ENCODE results near the gene PLP2. TPM values are rescaled to one million over a fixed set of nuclear protein-coding genes. Genes with fewer than 3 reads are reported as not detected.
"Not testable (repeated sequence)": the region's sequence is repeated elsewhere in the genome, so short reads cannot be mapped to it uniquely, and the experiment has no call there.

Gene PLP2
- total and polyA plus RNA-seq, 9 donors = 59.0 to 166 (median 117) TPM

- DNase-seq; H3K4me3 ChIP-seq (ENCODE audit: low read length); H3K27me3 ChIP-seq (ENCODE audit: control insufficient read depth, insufficient read depth, low read length); H3K4me1 ChIP-seq (ENCODE audit: control insufficient read depth, insufficient read depth, low read length); H3K36me3 ChIP-seq (ENCODE audit: control insufficient read depth, insufficient read depth, low read length); H3K27ac ChIP-seq (ENCODE audit: low read length): not testable (repeated sequence)
- 80% methylated on average over 2 of the region's 7 CpGs for WGBS (ENCODE audit: insufficient coverage)
- peaks cover 24% of the 10 kb centered on the region for H3K9me3 ChIP-seq (replicated peaks; ENCODE audit: control insufficient read depth, low read depth, low read length)
Observed at GRCh38 chrX:49143154-49143553, 28.5 kb upstream of the PLP2 start.

DNA sequence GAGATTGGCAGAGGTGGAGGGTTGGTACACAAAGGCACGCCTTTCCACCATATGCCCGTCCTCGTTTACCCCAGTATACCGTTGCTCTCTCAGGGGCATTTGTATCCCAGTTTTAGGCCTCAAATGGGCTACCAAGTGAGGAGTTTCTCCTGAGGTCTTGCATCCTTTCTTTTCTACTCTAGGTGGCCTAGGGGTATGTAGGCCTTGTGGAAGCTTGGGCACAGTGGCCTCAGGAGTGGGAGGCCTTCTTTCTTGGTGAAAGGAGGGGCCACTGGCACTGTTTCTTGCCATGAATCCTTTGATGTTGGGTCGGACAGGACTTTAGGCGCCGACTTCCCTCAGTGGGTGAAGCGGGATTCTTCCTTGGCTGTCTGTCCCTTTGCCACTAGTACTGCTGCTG, 24.4 kb upstream of the PLP2 start:
- H3K27ac ChIP-seq (ENCODE audit: low read length) = no peak overlapping the region
- H3K4me3 ChIP-seq (ENCODE audit: low read length) = no peak overlapping the region
- H3K9me3 ChIP-seq (replicated peaks; ENCODE audit: control insufficient read depth, low read depth, low read length) = no peaks in the 10 kb centered on the region
- no peaks in the 10 kb centered on the region for H3K27me3 ChIP-seq (ENCODE audit: control insufficient read depth, insufficient read depth, low read length)
- no peaks in the 10 kb centered on the region for H3K36me3 ChIP-seq (ENCODE audit: control insufficient read depth, insufficient read depth, low read length)
- no peak for DNase-seq
- WGBS (ENCODE audit: insufficient coverage) = 73% methylated on average over 3 of the region's 8 CpGs
- no peaks in the 10 kb centered on the region for H3K4me1 ChIP-seq (ENCODE audit: control insufficient read depth, insufficient read depth, low read length)

GRCh38 chrX:49147936-49148335, 23.8 kb upstream of the PLP2 start:
- H3K27me3 ChIP-seq (ENCODE audit: control insufficient read depth, insufficient read depth, low read length) = no peaks in the 10 kb centered on the region
- no peaks in the 10 kb centered on the region for H3K9me3 ChIP-seq (replicated peaks; ENCODE audit: control insufficient read depth, low read depth, low read length)
- no peaks in the 10 kb centered on the region for H3K36me3 ChIP-seq (ENCODE audit: control insufficient read depth, insufficient read depth, low read length)
- no peaks in the 10 kb centered on the region for H3K4me1 ChIP-seq (ENCODE audit: control insufficient read depth, insufficient read depth, low read length)
- whole genome bisulfite sequencing (ENCODE audit: insufficient coverage) = 83% methylated on average over 11 of the region's 13 CpGs
- no peak overlapping the region for H3K4me3 ChIP-seq (ENCODE audit: low read length)
- DNase-seq = no peak
- H3K27ac ChIP-seq (ENCODE audit: low read length) = no peak overlapping the region

DNA sequence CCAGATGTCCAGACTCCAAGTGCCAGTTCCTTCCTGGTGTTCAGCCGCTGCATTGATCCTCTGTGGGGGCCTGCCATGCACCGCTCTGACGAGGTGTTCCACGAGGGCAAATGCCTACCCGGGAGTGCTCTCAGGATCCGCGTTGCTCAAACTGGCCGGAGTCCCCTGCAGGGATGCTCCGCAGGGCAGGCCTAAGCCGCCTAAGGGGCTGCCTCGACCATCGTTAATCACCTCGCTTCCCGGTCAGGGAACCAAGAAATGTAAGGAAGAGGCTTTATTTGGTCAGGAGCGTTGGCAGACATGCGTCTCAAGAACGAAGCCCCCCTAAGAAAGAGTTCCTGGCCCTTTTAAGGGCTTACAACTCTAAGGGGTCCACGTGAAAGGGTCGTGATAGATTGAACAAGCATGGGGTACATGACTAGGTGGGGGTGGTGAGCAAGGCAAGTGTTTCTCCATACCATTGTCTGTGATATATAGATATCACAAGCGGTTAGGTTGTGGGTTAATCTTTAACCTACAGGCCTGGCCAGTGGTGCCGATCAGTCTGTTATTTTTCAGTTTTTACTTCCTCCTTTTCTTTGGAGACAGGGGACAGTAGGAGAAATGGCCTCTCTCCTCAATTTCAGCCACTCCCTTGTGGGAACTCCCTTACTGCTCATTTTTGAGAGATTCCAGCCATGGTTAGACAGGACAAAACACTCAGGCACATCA, 23.2 kb upstream of the PLP2 start:
- DNase-seq; H3K9me3 ChIP-seq (replicated peaks; ENCODE audit: control insufficient read depth, low read depth, low read length); H3K27me3 ChIP-seq (ENCODE audit: control insufficient read depth, insufficient read depth, low read length); H3K4me1 ChIP-seq (ENCODE audit: control insufficient read depth, insufficient read depth, low read length); H3K36me3 ChIP-seq (ENCODE audit: control insufficient read depth, insufficient read depth, low read length); H3K27ac ChIP-seq (ENCODE audit: low read length); H3K4me3 ChIP-seq (ENCODE audit: low read length): not testable (repeated sequence)
- 78% methylated on average over 14 of the region's 21 CpGs for WGBS (ENCODE audit: insufficient coverage)

- not testable (repeated sequence) for H3K27ac ChIP-seq (ENCODE audit: low read length); H3K4me1 ChIP-seq (ENCODE audit: control insufficient read depth, insufficient read depth, low read length); H3K36me3 ChIP-seq (ENCODE audit: control insufficient read depth, insufficient read depth, low read length); H3K4me3 ChIP-seq (ENCODE audit: low read length); DNase-seq; H3K27me3 ChIP-seq (ENCODE audit: control insufficient read depth, insufficient read depth, low read length); H3K9me3 ChIP-seq (replicated peaks; ENCODE audit: control insufficient read depth, low read depth, low read length)
- WGBS (ENCODE audit: insufficient coverage) = 90% methylated on average over 8 of the region's 14 CpGs
Observed at GRCh38 chrX:49149291-49149690, 22.4 kb upstream of the PLP2 start.

- H3K27me3 ChIP-seq (ENCODE audit: control insufficient read depth, insufficient read depth, low read length) = no peaks in the 10 kb centered on the region
- H3K4me1 ChIP-seq (ENCODE audit: control insufficient read depth, insufficient read depth, low read length) = peaks cover 7% of the 10 kb centered on the region
- no peak for DNase-seq
- no peak overlapping the region for H3K27ac ChIP-seq (ENCODE audit: low read length)
- no peaks in the 10 kb centered on the region for H3K9me3 ChIP-seq (replicated peaks; ENCODE audit: control insufficient read depth, low read depth, low read length)
- WGBS (ENCODE audit: insufficient coverage) = no CpG with 5 or more reads among the region's 1 CpG
- H3K36me3 ChIP-seq (ENCODE audit: control insufficient read depth, insufficient read depth, low read length) = no peaks in the 10 kb centered on the region
- H3K4me3 ChIP-seq (ENCODE audit: low read length) = no peak overlapping the region
Observed at GRCh38 chrX:49153467-49153866, 18.2 kb upstream of the PLP2 start.

DNA sequence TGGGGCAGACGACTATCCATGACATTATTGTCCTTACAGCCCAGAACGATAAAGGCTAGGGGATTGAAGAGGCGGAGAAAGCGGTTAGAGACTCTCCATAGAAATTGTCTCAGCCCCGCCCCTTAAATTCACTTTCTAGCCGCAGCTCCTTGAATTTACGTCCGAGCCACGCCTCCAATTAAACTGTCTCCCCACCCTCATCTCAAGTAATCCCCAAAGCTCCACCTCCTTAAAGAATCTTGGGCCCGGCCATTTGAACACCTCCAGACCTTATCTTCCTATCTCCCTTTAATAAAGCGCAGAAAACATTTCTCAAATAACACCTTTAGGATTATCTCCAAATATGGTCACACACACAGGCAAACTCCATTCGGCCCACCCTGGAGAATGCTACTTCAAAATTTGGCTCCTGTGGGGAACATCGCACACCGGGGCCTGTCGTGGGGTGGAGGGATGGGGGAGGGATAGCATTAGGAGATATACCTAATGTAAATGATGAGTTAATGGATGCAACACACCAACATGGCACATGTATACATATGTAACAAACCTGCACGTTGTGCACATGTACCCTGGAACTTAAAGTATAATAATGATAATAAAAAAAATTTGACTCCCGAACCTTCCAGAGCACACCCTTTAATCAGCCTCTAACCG, 16.3 kb upstream of the PLP2 start:
- Histone ChIP-seq H3K4me1 (ENCODE audit: control insufficient read depth, insufficient read depth, low read length) (peaks cover 7% of the 10 kb centered on the region), H3K9me3 (replicated peaks; ENCODE audit: control insufficient read depth, low read depth, low read length) (no peaks in the 10 kb centered on the region), H3K27me3 (ENCODE audit: control insufficient read depth, insufficient read depth, low read length) (no peaks in the 10 kb centered on the region), H3K27ac (ENCODE audit: low read length) (peak overlapping the region; percentile 99), H3K36me3 (ENCODE audit: control insufficient read depth, insufficient read depth, low read length) (no peaks in the 10 kb centered on the region), H3K4me3 (ENCODE audit: low read length) (peak overlapping the region; percentile 54)
- DNase-seq = peak; percentile 76
- WGBS (ENCODE audit: insufficient coverage) = 36% methylated on average over 8 of the region's 18 CpGs

- peak overlapping the region; percentile 99 for H3K27ac ChIP-seq (ENCODE audit: low read length)
- H3K36me3 ChIP-seq (ENCODE audit: control insufficient read depth, insufficient read depth, low read length) = no peaks in the 10 kb centered on the region
- WGBS (ENCODE audit: insufficient coverage) = 29% methylated on average over 55 of the region's 65 CpGs
- peak overlapping the region; percentile 54 for H3K4me3 ChIP-seq (ENCODE audit: low read length)
- H3K4me1 ChIP-seq (ENCODE audit: control insufficient read depth, insufficient read depth, low read length) = peaks cover 7% of the 10 kb centered on the region
- H3K9me3 ChIP-seq (replicated peaks; ENCODE audit: control insufficient read depth, low read depth, low read length) = no peaks in the 10 kb centered on the region
- peak; percentile 96 for DNase-seq
- H3K27me3 ChIP-seq (ENCODE audit: control insufficient read depth, insufficient read depth, low read length) = no peaks in the 10 kb centered on the region
Observed at GRCh38 chrX:49155900-49156837, 15.5 kb upstream of the PLP2 start.

DNA sequence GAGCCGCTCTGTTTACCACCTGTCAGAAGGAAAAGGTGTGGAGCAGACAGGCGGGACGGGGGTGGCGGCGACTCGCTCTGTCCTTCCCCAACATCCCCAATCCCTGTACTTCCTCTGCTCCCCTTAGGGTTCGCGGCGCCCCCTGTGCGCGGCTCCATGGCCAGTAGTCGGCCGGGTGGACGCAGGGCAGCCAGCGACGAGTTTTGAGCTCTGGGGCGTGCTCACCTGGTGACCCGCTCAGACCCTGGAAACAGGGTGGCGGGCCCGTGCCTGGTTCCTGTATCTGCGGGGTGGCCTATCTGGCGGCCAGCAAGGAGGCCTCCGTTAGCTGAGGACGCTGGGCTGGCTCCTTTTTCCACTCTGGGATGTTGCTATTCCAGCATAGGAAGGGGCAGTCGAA, 14.5 kb upstream of the PLP2 start:
- 69% methylated on average over 18 of the region's 25 CpGs for WGBS (ENCODE audit: insufficient coverage)

GRCh38 chrX:49160908-49161307, 10.8 kb upstream of the PLP2 start:
- no peaks in the 10 kb centered on the region for H3K9me3 ChIP-seq (replicated peaks; ENCODE audit: control insufficient read depth, low read depth, low read length)
- H3K4me1 ChIP-seq (ENCODE audit: control insufficient read depth, insufficient read depth, low read length) = peaks cover 10% of the 10 kb centered on the region
- no peaks in the 10 kb centered on the region for H3K27me3 ChIP-seq (ENCODE audit: control insufficient read depth, insufficient read depth, low read length)
- WGBS (ENCODE audit: insufficient coverage) = no CpG with 5 or more reads among the region's 2 CpGs
- no peak for DNase-seq
- no peak overlapping the region for H3K27ac ChIP-seq (ENCODE audit: low read length)
- no peak overlapping the region for H3K4me3 ChIP-seq (ENCODE audit: low read length)
- no peaks in the 10 kb centered on the region for H3K36me3 ChIP-seq (ENCODE audit: control insufficient read depth, insufficient read depth, low read length)

More for the DNA sequence above, 14.5 kb upstream of the PLP2 start:
- H3K9me3 ChIP-seq (replicated peaks; ENCODE audit: control insufficient read depth, low read depth, low read length) = no peaks in the 10 kb centered on the region
- H3K27me3 ChIP-seq (ENCODE audit: control insufficient read depth, insufficient read depth, low read length) = no peaks in the 10 kb centered on the region
- no peak overlapping the region for H3K4me3 ChIP-seq (ENCODE audit: low read length)
- no peak overlapping the region for H3K27ac ChIP-seq (ENCODE audit: low read length)
- peaks cover 7% of the 10 kb centered on the region for H3K4me1 ChIP-seq (ENCODE audit: control insufficient read depth, insufficient read depth, low read length)
- DNase-seq = no peak
- no peaks in the 10 kb centered on the region for H3K36me3 ChIP-seq (ENCODE audit: control insufficient read depth, insufficient read depth, low read length)
